Chondrocyte (in vitro differentiated cells): ENCODE results near the gene ZNF736. TPM values are rescaled to one million over a fixed set of nuclear protein-coding genes. Genes with fewer than 3 reads are reported as not detected.

Experiments
- DNase-seq: peaks from one replicate; pipeline ENCODE4 v3.0.0; 2021; ENCODE audit warnings: mixed read lengths, low spot score
- H3K27ac Mint-ChIP-seq: one replicate; pipeline ENCODE4 v1.8.0; 2021; ENCODE audit warnings: mild to moderate bottlenecking, moderate library complexity, mixed read lengths; ENCODE audit not compliant: unreplicated experiment
- H3K27me3 Mint-ChIP-seq: 2 replicates; pipeline ENCODE4 v1.8.0; 2021; ENCODE audit warnings: low read depth, mixed read lengths
- H3K36me3 Mint-ChIP-seq: 2 replicates; pipeline ENCODE4 v1.8.0; 2021; ENCODE audit warnings: low read depth, mixed read lengths
- H3K4me1 Mint-ChIP-seq: 2 replicates; pipeline ENCODE4 v1.8.0; 2021; ENCODE audit warnings: low read depth, mild to moderate bottlenecking, mixed read lengths
- H3K4me3 Mint-ChIP-seq: one replicate; pipeline ENCODE4 v1.8.0; 2021; ENCODE audit warnings: mild to moderate bottlenecking, moderate library complexity, mixed read lengths; ENCODE audit not compliant: unreplicated experiment
- H3K9me3 Mint-ChIP-seq: 2 replicates; pipeline ENCODE4 v1.8.0; 2021; ENCODE audit warnings: low read depth, mixed read lengths
- CTCF ChIP-seq: fragments of 200-600 bp; sonication (generic); IDR thresholded peaks from 2 replicates; pipeline ENCODE4 v1.5.0; 2021; ENCODE audit warnings: antibody characterized with exemption, mild to moderate bottlenecking, moderate library complexity
- total RNA-seq: library from RNA; stranded (reverse); gene quantifications from 3 replicates; pipeline ENCODE4 v1.2.1, GENCODE V29; 2021

Gene ZNF736
- total RNA-seq, 1 donor from 2014 or later = not detected

GRCh38 chr7:64300641-64301405 lies 12.9 kb upstream of the ZNF736 start:
- TF ChIP-seq CTCF = no peak
- no peaks in the 10 kb centered on the region for H3K36me3 Mint-ChIP-seq
- DNase-seq = no peak
- no peaks in the 10 kb centered on the region for H3K4me1 Mint-ChIP-seq
- peaks cover 71% of the 10 kb centered on the region for H3K9me3 Mint-ChIP-seq
- H3K4me3 Mint-ChIP-seq = no peak overlapping the region
- no peak overlapping the region for H3K27ac Mint-ChIP-seq
- H3K27me3 Mint-ChIP-seq = no peaks in the 10 kb centered on the region

GRCh38 chr7:64307254-64308015 lies 6.3 kb upstream of the ZNF736 start:
- H3K4me1 Mint-ChIP-seq = no peaks in the 10 kb centered on the region
- no peaks in the 10 kb centered on the region for H3K27me3 Mint-ChIP-seq
- H3K27ac Mint-ChIP-seq = no peak overlapping the region
- DNase-seq = no peak
- no peak for TF ChIP-seq CTCF
- H3K36me3 Mint-ChIP-seq = peaks cover 1% of the 10 kb centered on the region
- H3K4me3 Mint-ChIP-seq = no peak overlapping the region
- peaks cover 45% of the 10 kb centered on the region for H3K9me3 Mint-ChIP-seq

DNA sequence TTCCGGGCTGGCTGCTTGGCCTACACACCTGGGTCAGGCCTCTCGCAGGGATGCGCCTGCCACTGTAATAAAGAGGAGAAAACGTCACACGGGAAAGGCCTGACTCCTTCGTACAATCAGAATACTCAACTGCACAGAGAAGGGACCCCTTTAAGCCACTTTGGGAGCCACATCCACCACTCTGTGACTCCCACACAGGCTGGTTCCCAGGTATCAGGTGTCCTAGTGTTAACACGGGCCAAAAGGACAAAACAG lies 5.8 kb upstream of the ZNF736 start:
- Mint-ChIP-seq H3K27me3 (no peaks in the 10 kb centered on the region), H3K4me1 (no peaks in the 10 kb centered on the region), H3K4me3 (no peak overlapping the region), H3K9me3 (peaks cover 50% of the 10 kb centered on the region), H3K36me3 (peaks cover 1% of the 10 kb centered on the region), H3K27ac (no peak overlapping the region)
- TF ChIP-seq CTCF = no peak
- no peak for DNase-seq

- Mint-ChIP-seq H3K4me3 (no peak overlapping the region), H3K9me3 (peaks cover 45% of the 10 kb centered on the region), H3K4me1 (no peaks in the 10 kb centered on the region), H3K36me3 (peaks cover 1% of the 10 kb centered on the region), H3K27me3 (no peaks in the 10 kb centered on the region), H3K27ac (no peak overlapping the region)
- TF ChIP-seq CTCF = no peak
- no peak for DNase-seq
Observed at GRCh38 chr7:64310426-64310825, 3.3 kb upstream of the ZNF736 start.

GRCh38 chr7:64312826-64313225 lies 935 bp upstream of the ZNF736 start:
- H3K9me3 Mint-ChIP-seq = peaks cover 47% of the 10 kb centered on the region
- no peaks in the 10 kb centered on the region for H3K4me1 Mint-ChIP-seq
- H3K27me3 Mint-ChIP-seq = no peaks in the 10 kb centered on the region
- H3K36me3 Mint-ChIP-seq = peaks cover 1% of the 10 kb centered on the region
- no peak for DNase-seq
- TF ChIP-seq CTCF = no peak
- no peak overlapping the region for H3K27ac Mint-ChIP-seq
- H3K4me3 Mint-ChIP-seq = no peak overlapping the region
